Loucy (cell line): ENCODE results near the gene PRKCZ.

Experiments used
- CTCF ChIP-seq: fragments of 200-600 bp; sonication (generic); conservative IDR thresholded peaks from 2 replicates; pipeline ENCODE4 v1.5.1; 2014; ENCODE audit warnings: mild to moderate bottlenecking, antibody characterized with exemption, low read length
- EZH2phosphoT487 ChIP-seq: fragments of 200-600 bp; IDR thresholded peaks from 2 replicates; pipeline ENCODE4 v1.6.1; 2018; ENCODE audit warnings: antibody characterized with exemption, mild to moderate bottlenecking, moderate library complexity, borderline replicate concordance

- TF ChIP-seq EZH2phosphoT487 (no peak), CTCF (no peak)
Observed at GRCh38 chr1:2000850-2001249, 49.4 kb upstream of the PRKCZ start.
